IPS-15b (cell line): Measurements from ENCODE around the gene GATA5.

Experiments used
- H3K27me3 ChIP-seq: one replicate; pipeline ENCODE4 v1.6.1; 2013; ENCODE audit warnings: low read length; ENCODE audit not compliant: control insufficient read depth, insufficient read depth
- H3K36me3 ChIP-seq: one replicate; pipeline ENCODE4 v1.6.1; 2013; ENCODE audit warnings: low read length; ENCODE audit not compliant: control insufficient read depth, insufficient read depth
- H3K4me1 ChIP-seq: one replicate; pipeline ENCODE4 v1.6.1; 2013; ENCODE audit warnings: mild to moderate bottlenecking, low read length; ENCODE audit not compliant: control insufficient read depth, insufficient read depth
- H3K4me3 ChIP-seq: one replicate; pipeline ENCODE4 v1.5.1; 2013; ENCODE audit warnings: low read depth, low read length
- H3K9ac ChIP-seq: one replicate; pipeline ENCODE4 v1.6.1; 2013; ENCODE audit warnings: low read depth, mild to moderate bottlenecking, low read length
- H3K9me3 ChIP-seq: one replicate; pipeline ENCODE4 v1.6.1; 2013; ENCODE audit warnings: mild to moderate bottlenecking, low read length; ENCODE audit not compliant: control insufficient read depth, insufficient read depth

Gene GATA5

DNA sequence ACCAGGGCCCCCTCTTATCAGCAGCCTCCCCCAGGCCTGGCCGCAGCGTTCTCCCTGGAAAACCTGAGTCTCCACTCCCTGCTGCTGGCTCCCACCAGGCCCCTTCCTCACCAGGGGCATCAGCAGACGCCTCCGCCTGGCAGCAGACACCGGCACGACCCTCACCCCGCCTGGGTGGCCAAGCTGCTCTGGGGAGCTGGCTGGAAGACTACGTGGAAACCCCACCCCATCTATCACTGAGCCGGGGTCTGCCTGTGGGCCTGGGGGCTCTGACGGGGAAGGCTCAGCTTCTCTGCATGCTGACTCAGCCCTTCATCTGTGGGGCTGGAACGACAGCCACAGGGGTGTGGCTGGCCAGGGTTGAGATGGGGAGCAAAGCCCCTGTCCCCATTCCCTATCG, 29.3 kb downstream of the GATA5 start:
- no peaks in the 10 kb centered on the region for H3K27me3 ChIP-seq
- no peaks in the 10 kb centered on the region for H3K36me3 ChIP-seq
- no peak overlapping the region for H3K9ac ChIP-seq
- no peaks in the 10 kb centered on the region for H3K4me1 ChIP-seq
- H3K9me3 ChIP-seq, result no peaks in the 10 kb centered on the region
- H3K4me3 ChIP-seq, result no peak overlapping the region

GRCh38 chr20:62445553-62446340, 30.0 kb downstream of the GATA5 start:
- no peak overlapping the region for H3K9ac ChIP-seq
- H3K4me1 ChIP-seq, result no peaks in the 10 kb centered on the region
- no peaks in the 10 kb centered on the region for H3K9me3 ChIP-seq
- no peaks in the 10 kb centered on the region for H3K27me3 ChIP-seq
- H3K36me3 ChIP-seq, result no peaks in the 10 kb centered on the region
- H3K4me3 ChIP-seq, result no peak overlapping the region

DNA sequence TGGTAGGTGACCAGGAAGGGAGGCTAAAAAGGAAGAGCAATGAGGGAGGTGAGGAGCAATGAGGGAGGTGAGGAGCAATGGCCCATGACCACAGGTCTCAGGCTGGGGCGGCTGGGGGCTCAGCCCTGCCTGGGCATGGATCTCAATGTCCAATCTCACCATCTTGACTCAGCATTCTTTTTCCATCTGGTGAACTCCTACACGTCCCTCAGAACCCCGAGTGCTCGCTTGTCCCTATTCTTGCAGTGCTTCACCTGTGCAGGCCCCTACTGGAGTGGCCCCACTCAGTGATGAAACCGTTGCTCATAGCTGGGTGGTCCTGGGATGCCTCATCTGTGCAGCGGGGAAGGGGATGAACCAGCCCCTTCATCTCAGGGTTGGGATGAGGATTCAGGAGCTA, 31.5 kb downstream of the GATA5 start:
- no peak overlapping the region for H3K9ac ChIP-seq
- no peaks in the 10 kb centered on the region for H3K27me3 ChIP-seq
- H3K4me3 ChIP-seq, result no peak overlapping the region
- no peaks in the 10 kb centered on the region for H3K9me3 ChIP-seq
- H3K36me3 ChIP-seq, result no peaks in the 10 kb centered on the region
- H3K4me1 ChIP-seq, result no peaks in the 10 kb centered on the region

- Histone ChIP-seq H3K4me3 (no peak overlapping the region), H3K27me3 (no peaks in the 10 kb centered on the region), H3K9ac (no peak overlapping the region), H3K9me3 (no peaks in the 10 kb centered on the region), H3K4me1 (no peaks in the 10 kb centered on the region), H3K36me3 (no peaks in the 10 kb centered on the region)
Observed at GRCh38 chr20:62441987-62442539, 33.7 kb downstream of the GATA5 start.

DNA sequence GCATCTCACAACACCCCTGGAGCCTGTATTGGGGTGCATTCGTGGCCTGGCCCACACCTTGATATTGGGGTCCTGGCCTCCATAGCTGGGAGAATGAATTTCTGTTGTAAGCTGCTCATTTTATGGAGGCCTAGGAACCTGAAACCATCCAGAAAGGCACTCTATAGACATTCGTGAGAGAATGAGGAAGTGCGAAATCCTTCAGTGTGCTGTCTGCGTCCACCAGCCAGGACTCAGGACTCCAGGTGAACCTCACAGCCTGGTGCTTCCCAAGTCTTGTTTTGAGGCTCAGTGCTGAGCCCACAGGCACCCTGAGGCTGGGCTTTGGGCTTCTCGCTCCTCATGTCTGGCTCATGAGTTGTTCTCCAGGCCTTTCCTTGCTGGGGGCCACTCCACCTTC, 36.6 kb downstream of the GATA5 start:
- no peak overlapping the region for H3K9ac ChIP-seq
- no peaks in the 10 kb centered on the region for H3K27me3 ChIP-seq
- H3K9me3 ChIP-seq, result no peaks in the 10 kb centered on the region
- no peak overlapping the region for H3K4me3 ChIP-seq
- no peaks in the 10 kb centered on the region for H3K36me3 ChIP-seq
- no peaks in the 10 kb centered on the region for H3K4me1 ChIP-seq

- H3K4me1 ChIP-seq, result no peaks in the 10 kb centered on the region
- H3K27me3 ChIP-seq, result no peaks in the 10 kb centered on the region
- no peak overlapping the region for H3K4me3 ChIP-seq
- H3K36me3 ChIP-seq, result no peaks in the 10 kb centered on the region
- H3K9me3 ChIP-seq, result no peaks in the 10 kb centered on the region
- no peak overlapping the region for H3K9ac ChIP-seq
Observed at GRCh38 chr20:62437927-62438326, 37.9 kb downstream of the GATA5 start.

- no peaks in the 10 kb centered on the region for H3K36me3 ChIP-seq
- H3K4me1 ChIP-seq, result no peaks in the 10 kb centered on the region
- H3K9me3 ChIP-seq, result no peaks in the 10 kb centered on the region
- no peaks in the 10 kb centered on the region for H3K27me3 ChIP-seq
- H3K9ac ChIP-seq, result no peak overlapping the region
- H3K4me3 ChIP-seq, result no peak overlapping the region
Observed at GRCh38 chr20:62437496-62437895, 38.3 kb downstream of the GATA5 start.

- H3K27me3 ChIP-seq, result no peaks in the 10 kb centered on the region
- H3K9ac ChIP-seq, result no peak overlapping the region
- H3K36me3 ChIP-seq, result no peaks in the 10 kb centered on the region
- H3K4me3 ChIP-seq, result no peak overlapping the region
- no peaks in the 10 kb centered on the region for H3K9me3 ChIP-seq
- H3K4me1 ChIP-seq, result no peaks in the 10 kb centered on the region
Observed at GRCh38 chr20:62436692-62437091, 39.1 kb downstream of the GATA5 start.

DNA sequence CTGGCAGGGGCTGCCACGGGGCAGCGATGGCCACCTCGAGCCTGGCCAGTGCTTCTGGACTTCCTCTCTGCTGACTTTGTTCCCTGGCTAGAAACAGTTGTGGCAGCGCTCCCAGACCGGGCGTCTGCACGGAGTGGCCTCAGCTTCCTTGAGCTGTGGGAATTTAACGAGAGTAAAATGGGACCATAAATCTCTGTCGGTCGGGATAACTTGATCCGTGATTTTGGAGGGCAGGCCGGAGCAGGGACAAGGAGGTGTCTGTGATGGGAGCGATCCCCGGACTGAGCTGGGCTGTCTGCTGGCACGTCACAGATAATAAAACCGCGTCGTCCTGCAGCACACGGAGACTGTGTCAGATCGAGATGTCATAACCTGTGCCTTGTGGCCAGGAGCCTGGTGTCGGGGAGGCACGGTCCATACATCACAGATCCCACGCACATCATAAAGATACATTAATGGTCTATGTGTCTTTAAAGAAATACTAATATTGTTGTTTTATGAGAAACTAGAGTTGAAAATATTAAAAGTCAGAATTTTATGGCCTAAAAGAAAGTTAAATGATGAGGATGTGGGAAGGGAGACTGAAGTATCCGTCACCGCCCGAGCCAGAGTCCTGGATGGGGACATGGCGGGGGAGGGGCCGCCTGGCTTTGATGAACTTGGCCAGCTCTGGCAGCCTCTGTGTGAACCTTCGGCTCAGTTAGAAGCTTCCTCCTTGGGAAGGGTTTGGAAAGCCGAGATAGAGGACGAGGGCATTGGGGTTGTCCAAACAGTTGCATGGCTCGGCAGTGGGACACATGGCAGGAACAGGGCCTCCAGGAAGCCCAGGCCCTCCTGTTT, 41.9 kb downstream of the GATA5 start:
- Histone ChIP-seq H3K27me3 (no peaks in the 10 kb centered on the region), H3K4me1 (peaks cover 4% of the 10 kb centered on the region), H3K4me3 (no peak overlapping the region), H3K36me3 (no peaks in the 10 kb centered on the region), H3K9me3 (no peaks in the 10 kb centered on the region), H3K9ac (no peak overlapping the region)

DNA sequence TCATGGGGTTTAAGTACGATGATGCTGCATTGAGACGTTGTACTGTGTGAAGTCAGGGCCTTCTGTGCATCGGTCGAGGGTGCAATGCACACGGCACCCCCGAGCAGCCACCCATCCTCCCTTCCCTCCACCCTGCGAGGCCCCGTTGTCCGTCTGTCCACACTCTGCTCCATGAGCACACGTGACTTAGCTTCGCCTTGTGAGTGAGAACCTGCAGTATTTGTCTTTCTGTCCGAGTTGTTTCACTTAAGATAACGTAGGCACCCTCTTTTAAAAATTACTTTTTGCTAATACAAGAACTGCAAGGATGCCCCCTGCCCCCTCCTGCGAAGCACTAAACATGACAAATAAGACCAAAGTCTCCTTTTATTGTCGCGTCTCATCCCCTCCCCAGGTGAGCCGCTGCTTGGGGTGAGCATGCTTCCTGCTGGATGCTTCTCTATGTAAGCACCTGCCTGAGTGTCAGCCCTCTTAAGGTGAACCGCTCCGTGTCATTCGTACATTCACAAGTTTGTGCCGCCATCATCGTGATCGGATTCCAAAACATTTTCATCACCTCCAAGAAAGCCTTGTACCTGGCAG, 44.8 kb downstream of the GATA5 start:
- no peaks in the 10 kb centered on the region for H3K27me3 ChIP-seq
- no peaks in the 10 kb centered on the region for H3K36me3 ChIP-seq
- peaks cover 6% of the 10 kb centered on the region for H3K4me1 ChIP-seq
- H3K9ac ChIP-seq, result no peak overlapping the region
- no peaks in the 10 kb centered on the region for H3K9me3 ChIP-seq
- no peak overlapping the region for H3K4me3 ChIP-seq

GRCh38 chr20:62430311-62430853, 45.4 kb downstream of the GATA5 start:
- Histone ChIP-seq H3K4me1 (peaks cover 6% of the 10 kb centered on the region), H3K4me3 (no peak overlapping the region), H3K27me3 (no peaks in the 10 kb centered on the region), H3K36me3 (no peaks in the 10 kb centered on the region), H3K9me3 (no peaks in the 10 kb centered on the region), H3K9ac (no peak overlapping the region)
